Measurements from ENCODE around the gene CLEC18B.

GRCh38 chr16:74439685-74440084 is 18.4 kb upstream of the CLEC18B start:
- TF ChIP-seq EZH2 (IDR thresholded peaks at IDR 0.05; ENCODE audit: insufficient read depth, low read length) (no peak), CTCF (IDR thresholded peaks at IDR 0.05; ENCODE audit: insufficient read depth, low read depth, low read length) (no peak)

Measured in astrocyte (in vitro differentiated cells and primary cell).